ENCODE results near the gene PKN1. TPM values are rescaled to one million over a fixed set of nuclear protein-coding genes. Genes with fewer than 3 reads are reported as not detected.
A peak's percentile ranks its signal among the peaks of the same experiment; 100 is the strongest.
"Not testable (repeated sequence)": the region's sequence is repeated elsewhere in the genome, so short reads cannot be mapped to it uniquely, and the experiment has no call there.

The PKN1 gene
- total and polyA plus RNA-seq, 9 of the 15 experiments (the other 6 are each of a cell fraction or from before 2014, with no cell fraction given): 0.30 to 228 (median 77.5) TPM

DNA sequence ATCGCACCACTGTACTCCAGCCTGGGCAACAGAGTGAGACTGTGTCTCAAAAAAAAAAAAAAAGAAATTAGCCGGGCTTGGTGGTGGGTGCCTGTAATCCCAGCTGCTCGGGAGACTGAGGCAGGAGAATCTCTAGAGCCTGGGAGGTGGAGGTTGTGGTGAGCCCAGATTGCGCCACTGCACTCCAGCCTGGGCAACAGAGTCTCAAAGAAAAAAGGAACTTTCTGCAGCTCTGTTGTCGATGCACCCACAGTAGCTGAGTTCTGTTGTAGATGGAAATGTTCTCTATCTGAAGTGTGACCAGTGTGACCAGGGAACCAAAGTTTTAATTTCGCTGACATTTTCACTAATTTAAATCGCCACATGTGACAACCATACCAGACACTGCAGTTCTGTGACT lies 29.3 kb downstream of the PKN1 start:
- in situ Hi-C loops (cut with MboI); H3K4me1 ChIP-seq (replicated peaks in 1 of 2; ENCODE audit: control insufficient read depth in 2 of 2, insufficient read depth in 2 of 2, low read length in 2 of 2); FAIRE-seq; H3K4me2 ChIP-seq (ENCODE audit: insufficient read depth, low read length); DNase-seq (ENCODE audit: extremely low read depth in 1 of 4, low spot score in 3 of 4); H3K9me1 ChIP-seq (ENCODE audit: control insufficient read depth, insufficient read depth, low read length); CTCF ChIA-PET (ENCODE audit: low intra/inter-chr PET ratio); H2AFZ ChIP-seq (ENCODE audit: low read depth, low read length); POLR2A ChIA-PET; intact Hi-C loops (cut with micrococcal nuclease); H3K27me3 ChIP-seq (ENCODE audit: control insufficient read depth in 2 of 2, insufficient read depth in 2 of 2, low read length in 2 of 2); BruUV-seq (replicated peaks); ATAC-seq; H3K9ac ChIP-seq (ENCODE audit: insufficient read depth in 1 of 2, low read depth in 2 of 2, low read length in 2 of 2); H4K20me1 ChIP-seq (replicated peaks; ENCODE audit: control insufficient read depth, insufficient read depth, low read length); H3K27ac ChIP-seq (ENCODE audit: extremely low read depth, low read depth, low read length); H3K4me3 ChIP-seq; H3K9me3 ChIP-seq (replicated peaks; ENCODE audit: control insufficient read depth, insufficient read depth, low read depth, low read length); H3K79me2 ChIP-seq (ENCODE audit: control insufficient read depth, insufficient read depth, low read length): not testable (repeated sequence)
- WGBS (ENCODE audit: insufficient coverage, low coverage, missing lambda C conversion rate): 100% methylated on average over 4 of the region's 7 CpGs
- peaks cover 72% of the 10 kb centered on the region; the same call in 2 of the 3 replicates for H3K36me3 ChIP-seq (ENCODE audit: control insufficient read depth, insufficient read depth, low read length)

DNA sequence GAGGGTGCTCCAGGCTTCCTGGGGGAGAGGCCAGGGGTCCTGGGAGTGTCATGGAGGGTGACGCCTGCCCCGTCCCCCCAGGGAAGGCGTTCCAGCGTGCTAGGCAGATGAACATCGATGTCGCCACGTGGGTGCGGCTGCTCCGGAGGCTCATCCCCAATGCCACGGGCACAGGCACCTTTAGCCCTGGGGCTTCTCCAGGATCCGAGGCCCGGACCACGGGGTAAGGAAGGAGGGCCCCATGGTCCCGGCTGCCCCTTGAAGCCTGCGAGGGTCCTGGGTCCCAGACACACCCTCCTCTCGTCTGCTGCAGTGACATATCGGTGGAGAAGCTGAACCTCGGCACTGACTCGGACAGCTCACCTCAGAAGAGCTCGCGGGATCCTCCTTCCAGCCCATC lies 30.6 kb downstream of the PKN1 start:
- no peak overlapping the region for H3K27ac ChIP-seq (ENCODE audit: extremely low read depth, low read depth, low read length)
- CTCF ChIA-PET (ENCODE audit: low intra/inter-chr PET ratio): no interaction called here
- no peaks in the 10 kb centered on the region for H3K9me1 ChIP-seq (ENCODE audit: control insufficient read depth, insufficient read depth, low read length)
- no peaks in the 10 kb centered on the region for H3K27me3 ChIP-seq (ENCODE audit: control insufficient read depth in 2 of 2, insufficient read depth in 2 of 2, low read length in 2 of 2)
- H3K4me3 ChIP-seq: no peak overlapping the region
- BruUV-seq (replicated peaks): no TSS peak
- no peak for FAIRE-seq
- H3K9ac ChIP-seq (ENCODE audit: insufficient read depth in 1 of 2, low read depth in 2 of 2, low read length in 2 of 2): peak overlapping the region in 1 of 2 experiments; percentile 26; a peak in 1 of 4 replicates
- no peaks in the 10 kb centered on the region for H3K79me2 ChIP-seq (ENCODE audit: control insufficient read depth, insufficient read depth, low read length)
- H3K4me2 ChIP-seq (ENCODE audit: insufficient read depth, low read length): no peak overlapping the region
- intact Hi-C loops (cut with micrococcal nuclease) (no loop called here), in situ Hi-C loops (cut with MboI) (no loop called here)
- no peak for DNase-seq (ENCODE audit: extremely low read depth in 1 of 4, low spot score in 3 of 4)
- H2AFZ ChIP-seq (ENCODE audit: low read depth, low read length): no peak overlapping the region
- WGBS (ENCODE audit: insufficient coverage, low coverage, missing lambda C conversion rate): 97% methylated on average over 20 of the region's 21 CpGs
- H3K36me3 ChIP-seq (ENCODE audit: control insufficient read depth, insufficient read depth, low read length): peaks cover 75% of the 10 kb centered on the region; the same call in 2 of the 3 replicates
- no peak for TF ChIP-seq ETV5 (CRISPR knock-in tag; IDR thresholded peaks at IDR 0.05; ENCODE audit: low read depth)
- TF ChIP-seq, protein P1, sequence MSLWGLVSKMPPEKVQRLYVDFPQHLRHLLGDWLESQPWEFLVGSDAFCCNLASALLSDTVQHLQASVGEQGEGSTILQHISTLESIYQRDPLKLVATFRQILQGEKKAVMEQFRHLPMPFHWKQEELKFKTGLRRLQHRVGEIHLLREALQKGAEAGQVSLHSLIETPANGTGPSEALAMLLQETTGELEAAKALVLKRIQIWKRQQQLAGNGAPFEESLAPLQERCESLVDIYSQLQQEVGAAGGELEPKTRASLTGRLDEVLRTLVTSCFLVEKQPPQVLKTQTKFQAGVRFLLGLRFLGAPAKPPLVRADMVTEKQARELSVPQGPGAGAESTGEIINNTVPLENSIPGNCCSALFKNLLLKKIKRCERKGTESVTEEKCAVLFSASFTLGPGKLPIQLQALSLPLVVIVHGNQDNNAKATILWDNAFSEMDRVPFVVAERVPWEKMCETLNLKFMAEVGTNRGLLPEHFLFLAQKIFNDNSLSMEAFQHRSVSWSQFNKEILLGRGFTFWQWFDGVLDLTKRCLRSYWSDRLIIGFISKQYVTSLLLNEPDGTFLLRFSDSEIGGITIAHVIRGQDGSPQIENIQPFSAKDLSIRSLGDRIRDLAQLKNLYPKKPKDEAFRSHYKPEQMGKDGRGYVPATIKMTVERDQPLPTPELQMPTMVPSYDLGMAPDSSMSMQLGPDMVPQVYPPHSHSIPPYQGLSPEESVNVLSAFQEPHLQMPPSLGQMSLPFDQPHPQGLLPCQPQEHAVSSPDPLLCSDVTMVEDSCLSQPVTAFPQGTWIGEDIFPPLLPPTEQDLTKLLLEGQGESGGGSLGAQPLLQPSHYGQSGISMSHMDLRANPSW (CRISPR knock-in tag; IDR thresholded peaks at IDR 0.05): no peak
- TF ChIP-seq POLR2G (IDR thresholded peaks at IDR 0.05; ENCODE audit: low read depth, low read length): peak; percentile 41
- no peak for ATAC-seq
- no peaks in the 10 kb centered on the region for H4K20me1 ChIP-seq (replicated peaks; ENCODE audit: control insufficient read depth, insufficient read depth, low read length)
- H3K4me1 ChIP-seq (replicated peaks in 1 of 2; ENCODE audit: control insufficient read depth in 2 of 2, insufficient read depth in 2 of 2, low read length in 2 of 2): peaks cover 0 to 10% of the 10 kb centered on the region in 2 experiments; a peak in 2 of 5 replicates
- no peaks in the 10 kb centered on the region for H3K9me3 ChIP-seq (replicated peaks; ENCODE audit: control insufficient read depth, insufficient read depth, low read depth, low read length)
- POLR2A ChIA-PET: no interaction called here
